ENCODE data around the gene ALOX12B. TPM values are rescaled to one million over a fixed set of nuclear protein-coding genes. Genes with fewer than 3 reads are reported as not detected.

The ALOX12B gene
- total RNA-seq, 1 donor from 2014 or later: 1.7 TPM

GRCh38 chr17:8046929-8047768 lies 40.4 kb downstream of the ALOX12B start:
- peaks cover 2% of the 10 kb centered on the region for H3K4me1 Mint-ChIP-seq (ENCODE audit: unreplicated experiment)
- H3K27me3 Mint-ChIP-seq (ENCODE audit: unreplicated experiment): peaks cover 18% of the 10 kb centered on the region
- H3K4me3 Mint-ChIP-seq (ENCODE audit: unreplicated experiment): no peak overlapping the region
- no peaks in the 10 kb centered on the region for H3K9me3 Mint-ChIP-seq (ENCODE audit: unreplicated experiment)
- no peak overlapping the region for H3K27ac Mint-ChIP-seq (ENCODE audit: unreplicated experiment)
- DNase-seq (ENCODE audit: low spot score): no peak
- H3K36me3 Mint-ChIP-seq (ENCODE audit: low read depth, unreplicated experiment): peaks cover 4% of the 10 kb centered on the region
- TF ChIP-seq CTCF (IDR thresholded peaks at IDR 0.05; ENCODE audit: unreplicated experiment): no peak

GRCh38 chr17:8046306-8046928 lies 41.1 kb downstream of the ALOX12B start:
- Mint-ChIP-seq H3K27ac (ENCODE audit: unreplicated experiment) (no peak overlapping the region), H3K36me3 (ENCODE audit: low read depth, unreplicated experiment) (peaks cover 4% of the 10 kb centered on the region), H3K9me3 (ENCODE audit: unreplicated experiment) (no peaks in the 10 kb centered on the region), H3K4me1 (ENCODE audit: unreplicated experiment) (peaks cover 2% of the 10 kb centered on the region), H3K27me3 (ENCODE audit: unreplicated experiment) (peaks cover 18% of the 10 kb centered on the region), H3K4me3 (ENCODE audit: unreplicated experiment) (no peak overlapping the region)
- no peak for TF ChIP-seq CTCF (IDR thresholded peaks at IDR 0.05; ENCODE audit: unreplicated experiment)
- DNase-seq (ENCODE audit: low spot score): no peak

GRCh38 chr17:8044819-8045810 lies 42.4 kb downstream of the ALOX12B start:
- H3K27ac Mint-ChIP-seq (ENCODE audit: unreplicated experiment): no peak overlapping the region
- peaks cover 4% of the 10 kb centered on the region for H3K36me3 Mint-ChIP-seq (ENCODE audit: low read depth, unreplicated experiment)
- H3K27me3 Mint-ChIP-seq (ENCODE audit: unreplicated experiment): peaks cover 15% of the 10 kb centered on the region
- peaks cover 4% of the 10 kb centered on the region for H3K4me1 Mint-ChIP-seq (ENCODE audit: unreplicated experiment)
- TF ChIP-seq CTCF (IDR thresholded peaks at IDR 0.05; ENCODE audit: unreplicated experiment): no peak
- H3K4me3 Mint-ChIP-seq (ENCODE audit: unreplicated experiment): no peak overlapping the region
- DNase-seq (ENCODE audit: low spot score): no peak
- H3K9me3 Mint-ChIP-seq (ENCODE audit: unreplicated experiment): no peaks in the 10 kb centered on the region

GRCh38 chr17:8041979-8042378 lies 45.5 kb downstream of the ALOX12B start:
- H3K36me3 Mint-ChIP-seq (ENCODE audit: low read depth, unreplicated experiment): peaks cover 4% of the 10 kb centered on the region
- no peak overlapping the region for H3K27ac Mint-ChIP-seq (ENCODE audit: unreplicated experiment)
- H3K27me3 Mint-ChIP-seq (ENCODE audit: unreplicated experiment): peaks cover 13% of the 10 kb centered on the region
- H3K9me3 Mint-ChIP-seq (ENCODE audit: unreplicated experiment): no peaks in the 10 kb centered on the region
- no peak for DNase-seq (ENCODE audit: low spot score)
- H3K4me3 Mint-ChIP-seq (ENCODE audit: unreplicated experiment): no peak overlapping the region
- H3K4me1 Mint-ChIP-seq (ENCODE audit: unreplicated experiment): peaks cover 4% of the 10 kb centered on the region
- no peak for TF ChIP-seq CTCF (IDR thresholded peaks at IDR 0.05; ENCODE audit: unreplicated experiment)

Data from endothelial cell (in vitro differentiated cells).